GM23338 (cell line): Measurements from ENCODE around the gene RTKN. TPM values are rescaled to one million over a fixed set of nuclear protein-coding genes. Genes with fewer than 3 reads are reported as not detected.

ENCODE experiments used
- ATAC-seq: fragments of 200-7000 bp; cut with Tn5 transposase; 3 replicates; pipeline ENCODE4 v1.9.1; 2020
- DNase-seq: peaks from one replicate; pipeline ENCODE4 v3.0.0-alpha.2; 2015; ENCODE audit warnings: low spot score
- H2AFZ ChIP-seq: fragments of 200-600 bp; sonication (generic); 2 replicates; pipeline ENCODE4 v1.8.0; 2016; ENCODE audit warnings: antibody characterized with exemption, mild to moderate bottlenecking, moderate library complexity
- H3F3A ChIP-seq: fragments of 200-600 bp; sonication (generic); replicated peaks from 2 replicates; pipeline ENCODE4 v1.8.0; 2017; ENCODE audit warnings: antibody characterized with exemption, mixed run types, low read depth
- H3K27ac ChIP-seq: fragments of 200-600 bp; sonication (generic); 2 replicates; pipeline ENCODE4 v1.6.1; 2016; ENCODE audit warnings: low read depth
- H3K27me3 ChIP-seq: fragments of 200-600 bp; sonication (generic); 2 replicates; pipeline ENCODE4 v1.8.0; 2016; ENCODE audit warnings: mild to moderate bottlenecking, mixed run types, moderate library complexity; ENCODE audit not compliant: insufficient read depth
- H3K36me3 ChIP-seq: fragments of 200-600 bp; sonication (generic); 2 replicates; pipeline ENCODE4 v1.8.0; 2016; ENCODE audit warnings: mild to moderate bottlenecking; ENCODE audit not compliant: insufficient read depth
- H3K4me1 ChIP-seq: fragments of 200-600 bp; sonication (generic); 2 replicates; pipeline ENCODE4 v1.8.0; 2016; ENCODE audit warnings: mild to moderate bottlenecking, moderate library complexity; ENCODE audit not compliant: insufficient read depth
- H3K4me2 ChIP-seq: fragments of 200-600 bp; sonication (generic); 2 replicates; pipeline ENCODE4 v1.7.1; 2017; ENCODE audit warnings: mixed run types
- H3K4me3 ChIP-seq: fragments of 200-600 bp; sonication (generic); 2 replicates; pipeline ENCODE4 v1.6.1; 2016; ENCODE audit warnings: mixed run types
- H3K79me2 ChIP-seq: fragments of 200-600 bp; sonication (generic); replicated peaks from 2 replicates; pipeline ENCODE4 v1.8.0; 2017; ENCODE audit warnings: mild to moderate bottlenecking; ENCODE audit not compliant: insufficient read depth
- H3K9me2 ChIP-seq: fragments of 200-600 bp; sonication (generic); 2 replicates; pipeline ENCODE4 v1.8.0; 2017; ENCODE audit not compliant: insufficient read depth
- H4K20me1 ChIP-seq: fragments of 200-600 bp; sonication (generic); replicated peaks from 2 replicates; pipeline ENCODE4 v1.8.0; 2017; ENCODE audit warnings: mild to moderate bottlenecking; ENCODE audit not compliant: insufficient read depth
- H3K27ac Mint-ChIP-seq: 2 replicates; pipeline ENCODE4 v1.8.0; 2020; ENCODE audit warnings: inconsistent platforms, mild to moderate bottlenecking, moderate library complexity, mixed read lengths
- H3K27me3 Mint-ChIP-seq: 3 replicates; pipeline ENCODE4 v1.8.0; 2022; ENCODE audit warnings: low read depth, mild to moderate bottlenecking, moderate library complexity, mixed read lengths, inconsistent platforms; ENCODE audit not compliant: insufficient read depth, poor library complexity
- H3K36me3 Mint-ChIP-seq: 3 replicates; pipeline ENCODE4 v1.8.0; 2021; ENCODE audit warnings: low read depth, mild to moderate bottlenecking, inconsistent platforms, moderate library complexity, mixed read lengths
- H3K4me1 Mint-ChIP-seq: 3 replicates; pipeline ENCODE4 v1.8.0; 2020; ENCODE audit warnings: mild to moderate bottlenecking, inconsistent platforms, mixed read lengths
- H3K4me3 Mint-ChIP-seq: 3 replicates; pipeline ENCODE4 v1.8.0; 2021; ENCODE audit warnings: moderate library complexity, mild to moderate bottlenecking, inconsistent platforms, mixed read lengths
- H3K9me3 Mint-ChIP-seq: 3 replicates; pipeline ENCODE4 v1.8.0; 2020; ENCODE audit warnings: moderate library complexity, mild to moderate bottlenecking, inconsistent platforms, mixed read lengths
- CREB1 ChIP-seq: fragments of 250-450 bp; sonication (Bioruptor Pico); IDR thresholded peaks from 2 replicates; pipeline ENCODE4 v1.5.0; 2020; ENCODE audit warnings: low read depth, mild to moderate bottlenecking, moderate library complexity
- EZH2 ChIP-seq: fragments of 200-600 bp; sonication (generic); IDR thresholded peaks from one replicate; pipeline ENCODE4 v1.8.0; 2017; ENCODE audit warnings: antibody characterized with exemption, mild to moderate bottlenecking, low read depth; ENCODE audit not compliant: unreplicated experiment
- EZH2phosphoT487 ChIP-seq: fragments of 200-600 bp; sonication (generic); IDR thresholded peaks from one replicate; pipeline ENCODE4 v1.8.1; 2018; ENCODE audit warnings: antibody characterized with exemption; ENCODE audit not compliant: unreplicated experiment
- NANOG ChIP-seq: IDR thresholded peaks from 2 replicates; pipeline ENCODE4 v1.6.1; 2016; ENCODE audit warnings: antibody characterized with exemption, borderline replicate concordance
- STAT1 ChIP-seq: IDR thresholded peaks from one replicate; pipeline ENCODE4 v1.6.1; 2016; ENCODE audit warnings: antibody characterized with exemption; ENCODE audit not compliant: unreplicated experiment
- ZNF114 ChIP-seq: fragments of 250-450 bp; sonication (Bioruptor Pico); IDR thresholded peaks from 2 replicates; pipeline ENCODE4 v1.5.0; 2020; ENCODE audit warnings: mild to moderate bottlenecking, moderate library complexity
- ZNF331 ChIP-seq: fragments of 250-450 bp; sonication (Bioruptor Pico); IDR thresholded peaks from 2 replicates; pipeline ENCODE4 v1.5.0; 2020; ENCODE audit warnings: low read depth, mild to moderate bottlenecking, moderate library complexity
- polyA plus RNA-seq: library from polyadenylated mRNA; unstranded; fragments of >200 nt; fragmentation: Nextera tagmentation; extraction: Ambion mirVana; gene quantifications from 2 replicates; pipeline ENCODE4 v1.2.1, GENCODE V29; 2016
- total RNA-seq: library from RNA; depleted of rRNA; stranded (reverse); fragments of >200 nt; shearing (Covaris generic); gene quantifications from 2 replicates; pipeline ENCODE4 v1.2.3, GENCODE V29; 2014
- TF ChIP-seq, protein P1 (sequence below): IDR thresholded peaks from one replicate; pipeline ENCODE4 v1.6.1; 2018; ENCODE audit warnings: antibody characterized with exemption; ENCODE audit not compliant: unreplicated experiment
- TF ChIP-seq, protein P2 (sequence below), 2 experiments: fragments of 200-600 bp in 1 of 2; sonication (generic) in 1 of 2; conservative IDR thresholded peaks; 2 replicates each; pipeline versions ENCODE4 v1.5.1 to v1.6.1; 2016 to 2017; ENCODE audit warnings: antibody characterized with exemption in 2 of 2, low read depth in 2 of 2, mild to moderate bottlenecking in 2 of 2, moderate library complexity in 1 of 2
- TF ChIP-seq, protein P3 (sequence below): IDR thresholded peaks from 2 replicates; pipeline ENCODE4 v1.6.1; 2016; ENCODE audit warnings: antibody characterized with exemption

The RTKN gene
- total and polyA plus RNA-seq, 2 experiments from 2014 or later, result 24.5 to 50.0 TPM

DNA sequence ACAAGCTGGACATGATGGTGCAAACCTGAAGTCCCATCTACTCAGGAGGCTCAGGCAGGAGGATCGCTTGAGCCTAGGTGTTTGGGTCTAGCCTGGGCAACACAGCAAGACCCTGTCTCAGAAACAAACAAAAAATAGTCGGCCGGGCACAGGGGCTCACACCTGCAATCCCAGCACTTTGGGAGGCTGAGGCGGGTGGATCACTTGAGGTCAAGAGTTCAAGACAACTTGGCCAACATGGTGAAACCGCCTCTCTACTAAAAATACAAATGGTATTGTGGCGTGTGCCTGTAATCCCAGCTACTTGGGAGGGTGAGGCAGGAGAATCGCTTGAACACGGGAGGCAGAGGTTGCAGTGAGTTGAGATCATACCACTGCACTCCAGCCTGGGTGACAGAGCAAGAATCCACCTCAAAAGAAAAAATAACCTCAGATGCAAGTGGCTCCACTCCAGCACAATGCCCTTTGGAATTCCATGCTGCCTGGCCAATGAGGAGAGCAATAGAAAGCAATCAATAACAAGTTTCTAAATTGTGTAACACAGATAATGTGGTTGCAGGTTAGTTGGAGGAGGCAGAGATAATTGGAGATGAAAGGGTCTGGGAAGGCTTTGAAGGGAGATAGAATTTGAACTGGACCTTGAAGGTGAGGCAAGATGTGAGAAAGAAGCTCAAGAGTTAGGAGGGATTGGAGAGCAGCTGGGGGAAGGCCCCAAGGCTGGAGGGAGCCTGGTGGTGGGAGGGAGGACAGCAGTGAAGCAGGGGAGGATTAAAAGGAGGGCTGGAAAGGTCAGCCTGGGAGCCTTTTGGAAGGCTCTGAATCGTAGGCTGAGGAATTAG lies 47.1 kb upstream of the RTKN start:
- H3K27ac Mint-ChIP-seq, result no peak overlapping the region
- peaks cover 6% of the 10 kb centered on the region for H3K27me3 Mint-ChIP-seq
- no peak overlapping the region for H2AFZ ChIP-seq
- no peaks in the 10 kb centered on the region for H3K9me2 ChIP-seq
- H3K79me2 ChIP-seq, result peaks cover 5% of the 10 kb centered on the region
- H3F3A ChIP-seq, result no peaks in the 10 kb centered on the region
- H3K27me3 ChIP-seq, result no peaks in the 10 kb centered on the region
- H3K4me2 ChIP-seq, result no peak overlapping the region
- H3K4me3 Mint-ChIP-seq, result no peak overlapping the region
- no peak overlapping the region for H3K27ac ChIP-seq
- no peaks in the 10 kb centered on the region for H3K4me1 ChIP-seq
- peaks cover 50% of the 10 kb centered on the region for H3K36me3 Mint-ChIP-seq
- no peak for DNase-seq
- H3K4me3 ChIP-seq, result no peak overlapping the region
- H4K20me1 ChIP-seq, result no peaks in the 10 kb centered on the region
- H3K9me3 Mint-ChIP-seq, result no peaks in the 10 kb centered on the region; the same call in 2 of the 3 replicates
- no peaks in the 10 kb centered on the region; the same call in 2 of the 3 replicates for H3K4me1 Mint-ChIP-seq
- ATAC-seq, result no peak
- peaks cover 5% of the 10 kb centered on the region; the same call in 1 of the 2 replicates for H3K36me3 ChIP-seq
- TF ChIP-seq ZNF114 (CRISPR knock-in tag), result no peak

DNA sequence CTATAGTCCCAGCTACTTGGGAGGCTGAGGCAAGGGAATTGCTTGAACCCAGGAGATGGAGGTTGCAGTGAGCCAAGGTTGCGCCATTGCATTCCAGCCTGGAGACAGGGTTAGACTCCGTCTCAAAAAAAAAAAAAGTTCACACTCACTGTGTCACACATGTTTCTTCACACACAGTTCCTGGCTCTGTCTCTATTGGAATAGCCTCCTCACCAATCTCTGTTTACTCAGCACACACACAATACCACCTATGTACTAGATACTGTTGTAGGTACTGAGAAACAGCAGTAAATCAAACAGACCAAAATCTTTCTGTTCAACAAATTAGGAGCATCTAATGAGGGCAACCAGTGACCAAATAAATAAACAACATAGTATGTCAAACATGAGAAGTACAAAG lies 44.4 kb upstream of the RTKN start:
- Histone ChIP-seq H3K4me3 (no peak overlapping the region), H3K79me2 (peaks cover 11% of the 10 kb centered on the region), H3K27ac (no peak overlapping the region), H3F3A (no peaks in the 10 kb centered on the region), H2AFZ (no peak overlapping the region), H3K4me1 (peaks cover 5% of the 10 kb centered on the region; the same call in 1 of the 2 replicates), H3K36me3 (no peaks in the 10 kb centered on the region; the same call in 1 of the 2 replicates), H3K9me2 (no peaks in the 10 kb centered on the region), H3K27me3 (no peaks in the 10 kb centered on the region), H3K4me2 (no peak overlapping the region), H4K20me1 (peaks cover 7% of the 10 kb centered on the region; the same call in 1 of the 2 replicates)
- H3K4me3 Mint-ChIP-seq, result no peak overlapping the region; the same call in 2 of the 3 replicates
- H3K36me3 Mint-ChIP-seq, result peaks cover 32% of the 10 kb centered on the region
- DNase-seq (no peak), ATAC-seq (no peak)
- no peak overlapping the region for H3K27ac Mint-ChIP-seq
- no peaks in the 10 kb centered on the region; the same call in 2 of the 3 replicates for H3K9me3 Mint-ChIP-seq
- H3K27me3 Mint-ChIP-seq, result peaks cover 11% of the 10 kb centered on the region
- peaks cover 3% of the 10 kb centered on the region for H3K4me1 Mint-ChIP-seq
- TF ChIP-seq ZNF114 (CRISPR knock-in tag) (no peak), EZH2phosphoT487 (no peak), CREB1 (no peak), NANOG (no peak), STAT1 (no peak), ZNF331 (CRISPR knock-in tag) (no peak), EZH2 (no peak)
- TF ChIP-seq, protein P1, sequence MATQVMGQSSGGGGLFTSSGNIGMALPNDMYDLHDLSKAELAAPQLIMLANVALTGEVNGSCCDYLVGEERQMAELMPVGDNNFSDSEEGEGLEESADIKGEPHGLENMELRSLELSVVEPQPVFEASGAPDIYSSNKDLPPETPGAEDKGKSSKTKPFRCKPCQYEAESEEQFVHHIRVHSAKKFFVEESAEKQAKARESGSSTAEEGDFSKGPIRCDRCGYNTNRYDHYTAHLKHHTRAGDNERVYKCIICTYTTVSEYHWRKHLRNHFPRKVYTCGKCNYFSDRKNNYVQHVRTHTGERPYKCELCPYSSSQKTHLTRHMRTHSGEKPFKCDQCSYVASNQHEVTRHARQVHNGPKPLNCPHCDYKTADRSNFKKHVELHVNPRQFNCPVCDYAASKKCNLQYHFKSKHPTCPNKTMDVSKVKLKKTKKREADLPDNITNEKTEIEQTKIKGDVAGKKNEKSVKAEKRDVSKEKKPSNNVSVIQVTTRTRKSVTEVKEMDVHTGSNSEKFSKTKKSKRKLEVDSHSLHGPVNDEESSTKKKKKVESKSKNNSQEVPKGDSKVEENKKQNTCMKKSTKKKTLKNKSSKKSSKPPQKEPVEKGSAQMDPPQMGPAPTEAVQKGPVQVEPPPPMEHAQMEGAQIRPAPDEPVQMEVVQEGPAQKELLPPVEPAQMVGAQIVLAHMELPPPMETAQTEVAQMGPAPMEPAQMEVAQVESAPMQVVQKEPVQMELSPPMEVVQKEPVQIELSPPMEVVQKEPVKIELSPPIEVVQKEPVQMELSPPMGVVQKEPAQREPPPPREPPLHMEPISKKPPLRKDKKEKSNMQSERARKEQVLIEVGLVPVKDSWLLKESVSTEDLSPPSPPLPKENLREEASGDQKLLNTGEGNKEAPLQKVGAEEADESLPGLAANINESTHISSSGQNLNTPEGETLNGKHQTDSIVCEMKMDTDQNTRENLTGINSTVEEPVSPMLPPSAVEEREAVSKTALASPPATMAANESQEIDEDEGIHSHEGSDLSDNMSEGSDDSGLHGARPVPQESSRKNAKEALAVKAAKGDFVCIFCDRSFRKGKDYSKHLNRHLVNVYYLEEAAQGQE, result no peak
- TF ChIP-seq, protein P2, sequence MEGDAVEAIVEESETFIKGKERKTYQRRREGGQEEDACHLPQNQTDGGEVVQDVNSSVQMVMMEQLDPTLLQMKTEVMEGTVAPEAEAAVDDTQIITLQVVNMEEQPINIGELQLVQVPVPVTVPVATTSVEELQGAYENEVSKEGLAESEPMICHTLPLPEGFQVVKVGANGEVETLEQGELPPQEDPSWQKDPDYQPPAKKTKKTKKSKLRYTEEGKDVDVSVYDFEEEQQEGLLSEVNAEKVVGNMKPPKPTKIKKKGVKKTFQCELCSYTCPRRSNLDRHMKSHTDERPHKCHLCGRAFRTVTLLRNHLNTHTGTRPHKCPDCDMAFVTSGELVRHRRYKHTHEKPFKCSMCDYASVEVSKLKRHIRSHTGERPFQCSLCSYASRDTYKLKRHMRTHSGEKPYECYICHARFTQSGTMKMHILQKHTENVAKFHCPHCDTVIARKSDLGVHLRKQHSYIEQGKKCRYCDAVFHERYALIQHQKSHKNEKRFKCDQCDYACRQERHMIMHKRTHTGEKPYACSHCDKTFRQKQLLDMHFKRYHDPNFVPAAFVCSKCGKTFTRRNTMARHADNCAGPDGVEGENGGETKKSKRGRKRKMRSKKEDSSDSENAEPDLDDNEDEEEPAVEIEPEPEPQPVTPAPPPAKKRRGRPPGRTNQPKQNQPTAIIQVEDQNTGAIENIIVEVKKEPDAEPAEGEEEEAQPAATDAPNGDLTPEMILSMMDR (conservative IDR thresholded peaks at IDR 0.05; ENCODE audit: low read depth in 2 of 2), result no peak
- TF ChIP-seq, protein P3, sequence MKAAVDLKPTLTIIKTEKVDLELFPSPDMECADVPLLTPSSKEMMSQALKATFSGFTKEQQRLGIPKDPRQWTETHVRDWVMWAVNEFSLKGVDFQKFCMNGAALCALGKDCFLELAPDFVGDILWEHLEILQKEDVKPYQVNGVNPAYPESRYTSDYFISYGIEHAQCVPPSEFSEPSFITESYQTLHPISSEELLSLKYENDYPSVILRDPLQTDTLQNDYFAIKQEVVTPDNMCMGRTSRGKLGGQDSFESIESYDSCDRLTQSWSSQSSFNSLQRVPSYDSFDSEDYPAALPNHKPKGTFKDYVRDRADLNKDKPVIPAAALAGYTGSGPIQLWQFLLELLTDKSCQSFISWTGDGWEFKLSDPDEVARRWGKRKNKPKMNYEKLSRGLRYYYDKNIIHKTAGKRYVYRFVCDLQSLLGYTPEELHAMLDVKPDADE, result no peak
